Breast epithelium (tissue), 3 donors: ENCODE results near the gene LSAMP.

Source experiments
- POLR2A ChIP-seq: fragments of 450-650 bp; IDR thresholded peaks from one replicate; pipeline ENCODE4 v1.6.1; 2016; ENCODE audit warnings: antibody characterized with exemption, mild to moderate bottlenecking, moderate library complexity
- POLR2AphosphoS5 ChIP-seq, 3 donors: sonication (generic); formaldehyde crosslinking; IDR thresholded peaks; one replicate each; pipeline ENCODE4 v1.6.1; 2017; ENCODE audit warnings: antibody characterized with exemption in 3 of 3
- TF ChIP-seq, protein P1 (sequence below), 3 donors: fragments of 450-650 bp; IDR thresholded peaks; one replicate each; pipeline ENCODE4 v1.5.1; 2016 to 2017; ENCODE audit warnings: antibody characterized with exemption in 3 of 3, mild to moderate bottlenecking in 3 of 3, moderate library complexity in 3 of 3

DNA sequence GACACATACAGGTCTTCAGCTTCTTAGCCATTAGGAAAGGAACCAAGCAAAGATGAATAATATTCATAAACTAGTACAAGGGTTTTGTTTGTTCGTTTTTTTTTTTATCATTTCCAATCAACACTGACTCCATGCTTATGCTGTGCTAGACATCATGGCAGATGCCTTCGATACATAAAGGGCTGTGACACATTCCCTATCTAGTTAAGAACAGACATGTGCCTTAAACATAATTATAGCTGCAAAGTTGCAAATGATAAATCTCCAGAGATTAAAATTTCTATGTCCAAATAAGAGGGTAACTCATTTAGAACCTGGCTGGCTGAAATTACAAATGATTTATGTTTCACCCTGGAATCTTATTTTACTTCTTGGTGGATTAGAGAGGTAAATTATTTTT lies 386.4 kb downstream of the LSAMP start:
- TF ChIP-seq POLR2A = no peak
- TF ChIP-seq, protein P1, sequence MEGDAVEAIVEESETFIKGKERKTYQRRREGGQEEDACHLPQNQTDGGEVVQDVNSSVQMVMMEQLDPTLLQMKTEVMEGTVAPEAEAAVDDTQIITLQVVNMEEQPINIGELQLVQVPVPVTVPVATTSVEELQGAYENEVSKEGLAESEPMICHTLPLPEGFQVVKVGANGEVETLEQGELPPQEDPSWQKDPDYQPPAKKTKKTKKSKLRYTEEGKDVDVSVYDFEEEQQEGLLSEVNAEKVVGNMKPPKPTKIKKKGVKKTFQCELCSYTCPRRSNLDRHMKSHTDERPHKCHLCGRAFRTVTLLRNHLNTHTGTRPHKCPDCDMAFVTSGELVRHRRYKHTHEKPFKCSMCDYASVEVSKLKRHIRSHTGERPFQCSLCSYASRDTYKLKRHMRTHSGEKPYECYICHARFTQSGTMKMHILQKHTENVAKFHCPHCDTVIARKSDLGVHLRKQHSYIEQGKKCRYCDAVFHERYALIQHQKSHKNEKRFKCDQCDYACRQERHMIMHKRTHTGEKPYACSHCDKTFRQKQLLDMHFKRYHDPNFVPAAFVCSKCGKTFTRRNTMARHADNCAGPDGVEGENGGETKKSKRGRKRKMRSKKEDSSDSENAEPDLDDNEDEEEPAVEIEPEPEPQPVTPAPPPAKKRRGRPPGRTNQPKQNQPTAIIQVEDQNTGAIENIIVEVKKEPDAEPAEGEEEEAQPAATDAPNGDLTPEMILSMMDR (IDR thresholded peaks at IDR 0.05) = no peak
- no peak for TF ChIP-seq POLR2AphosphoS5 (IDR thresholded peaks at IDR 0.05)
